GM19397 (cell line): ENCODE data around the gene NID2.

Source experiments
- ATAC-seq: cut with Tn5 transposase; IDR thresholded peaks from one replicate; pipeline ENCODE4 v1.9.1; 2021; ENCODE audit warnings: mild to moderate bottlenecking, moderate library complexity; ENCODE audit not compliant: unreplicated experiment

The NID2 gene

DNA sequence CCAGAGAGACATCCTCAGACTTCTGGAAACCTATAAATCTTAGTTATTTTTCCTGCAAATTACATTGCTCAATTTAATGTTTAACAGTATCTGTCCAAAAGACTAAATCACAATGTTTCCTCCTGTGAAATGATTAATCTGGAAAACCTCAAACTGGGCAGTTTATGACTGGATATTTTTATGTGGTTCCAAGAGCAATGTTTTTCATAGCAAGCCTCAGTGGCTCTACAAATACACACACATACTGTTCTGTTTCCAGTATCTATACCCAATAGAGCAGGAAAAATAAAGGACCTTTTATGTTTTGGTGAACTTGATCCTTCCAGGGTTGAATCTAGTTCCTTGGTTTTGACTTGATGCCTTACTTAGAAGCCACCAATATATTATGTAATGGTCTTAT lies 9.2 kb downstream of the NID2 start:
- no peak for ATAC-seq

DNA sequence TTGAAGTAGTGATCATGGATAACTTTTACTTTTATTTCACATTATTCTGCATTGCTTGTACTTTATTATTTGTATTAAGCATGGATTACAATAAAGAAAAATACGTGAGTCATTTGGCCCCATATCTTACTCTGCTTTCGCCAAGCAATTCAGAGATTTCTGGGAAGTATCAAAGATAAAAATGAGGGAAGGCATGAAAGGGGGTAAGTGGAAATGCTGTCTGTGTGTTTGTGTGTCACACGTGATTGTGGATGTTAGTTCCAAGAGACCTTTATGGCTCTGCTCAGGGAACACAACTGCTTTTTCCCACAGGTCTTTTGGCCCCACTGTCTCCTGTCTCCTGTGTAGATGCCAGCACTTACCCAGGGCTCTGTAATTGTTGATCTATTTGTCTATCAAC lies 10.5 kb downstream of the NID2 start:
- ATAC-seq, result no peak

DNA sequence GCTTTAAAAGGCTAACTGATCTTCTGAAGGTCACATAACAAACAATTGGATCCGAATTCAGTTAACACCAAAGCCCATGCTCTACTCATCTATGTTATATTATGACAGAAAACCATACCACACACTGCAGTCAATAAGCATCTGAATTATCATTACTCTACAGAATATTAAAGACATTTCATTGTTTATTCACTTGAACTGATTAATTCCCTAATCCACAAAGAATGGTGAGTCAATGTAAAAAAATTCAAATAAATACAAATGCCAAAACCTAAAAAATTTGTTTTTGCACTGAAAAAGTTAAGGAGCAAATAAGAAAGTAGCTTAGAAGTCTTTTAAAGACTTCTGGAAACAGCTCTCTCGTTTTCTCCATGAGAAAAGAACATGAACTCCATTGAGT lies 13.7 kb downstream of the NID2 start:
- ATAC-seq, result no peak

DNA sequence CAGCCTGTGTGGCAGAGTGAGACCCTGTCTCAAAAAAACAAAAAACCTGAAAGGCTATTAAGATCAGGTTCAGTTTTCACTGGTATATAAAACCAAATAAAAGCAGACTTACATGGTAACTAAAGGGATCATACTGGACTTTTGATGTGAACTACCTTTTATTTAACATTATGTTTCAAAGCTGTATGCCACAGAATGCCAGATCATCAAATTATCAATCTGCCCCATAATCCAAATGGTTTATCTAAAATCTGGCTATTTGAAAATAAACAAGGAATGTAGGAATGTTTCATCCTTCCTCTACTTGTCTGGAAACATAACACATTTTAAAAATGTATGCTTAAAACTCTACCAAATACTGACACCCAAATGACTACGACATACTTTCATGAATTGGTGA lies 14.2 kb downstream of the NID2 start:
- no peak for ATAC-seq

DNA sequence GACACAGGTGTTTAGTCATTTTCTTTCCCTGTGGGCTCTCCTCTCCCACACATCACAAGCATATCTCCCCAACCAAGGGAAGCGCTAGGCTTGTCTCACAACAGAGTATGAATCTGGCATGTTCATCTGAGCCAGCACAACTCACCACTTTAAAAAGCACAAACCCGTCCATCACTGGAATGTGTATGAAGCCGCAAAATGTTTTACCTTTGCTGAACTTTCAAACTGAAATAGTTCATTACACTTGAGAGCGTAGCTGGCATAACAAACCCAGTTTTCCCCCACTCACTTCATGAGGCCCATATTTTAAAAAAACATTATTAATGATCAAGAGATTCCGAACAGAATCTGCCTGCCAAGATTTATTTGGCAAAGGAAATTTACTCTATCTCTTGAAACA lies 15.8 kb downstream of the NID2 start:
- no peak for ATAC-seq

DNA sequence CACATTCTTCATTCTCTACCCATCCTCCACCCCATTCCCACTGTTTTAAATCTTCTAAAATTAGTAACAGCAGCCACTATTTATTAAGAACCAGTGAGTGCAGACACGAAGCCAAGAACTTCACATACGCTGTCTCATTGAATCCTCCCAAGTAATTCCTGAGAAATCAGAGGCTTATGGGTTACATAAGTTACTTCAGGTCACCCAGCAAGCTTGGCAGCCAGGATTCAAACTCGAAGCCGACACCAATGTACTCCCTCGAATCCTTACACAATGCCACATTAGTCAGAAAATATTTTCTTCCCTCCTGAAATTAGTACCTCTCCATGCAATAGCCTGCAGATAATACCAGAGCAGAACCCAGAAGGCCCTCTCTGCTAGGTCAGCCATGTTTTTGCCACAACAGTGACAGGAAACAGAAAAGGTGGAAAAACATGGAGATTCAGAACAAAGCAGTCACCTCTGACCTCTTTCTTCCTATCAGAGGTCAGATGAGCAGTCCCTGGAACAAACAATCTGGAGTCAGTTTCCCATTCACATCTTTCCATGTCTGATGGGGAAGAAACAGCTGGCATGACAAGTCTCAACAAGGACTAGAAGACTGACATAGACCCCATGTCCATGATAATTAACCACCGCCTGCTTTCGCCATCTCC lies 16.4 kb downstream of the NID2 start:
- ATAC-seq, result no peak

DNA sequence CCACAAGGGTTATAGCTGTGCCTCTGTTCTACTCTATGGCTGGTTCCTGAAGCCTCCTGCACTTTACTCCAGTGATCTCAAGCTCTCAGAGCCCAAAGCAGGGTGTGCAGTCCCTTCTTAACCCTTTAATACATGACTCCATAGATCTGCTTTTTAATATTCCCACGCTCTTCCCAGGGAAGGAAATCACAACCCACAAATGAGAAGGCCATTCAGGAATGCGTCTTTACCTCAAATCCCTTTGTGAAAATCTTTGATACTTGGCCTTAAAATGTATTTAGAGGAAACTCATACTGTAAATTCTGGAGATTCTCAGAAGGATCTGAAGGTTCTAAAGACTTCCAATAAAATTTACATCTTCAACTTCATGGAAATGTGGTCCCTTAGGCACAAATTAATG lies 17.0 kb downstream of the NID2 start:
- ATAC-seq, result no peak

DNA sequence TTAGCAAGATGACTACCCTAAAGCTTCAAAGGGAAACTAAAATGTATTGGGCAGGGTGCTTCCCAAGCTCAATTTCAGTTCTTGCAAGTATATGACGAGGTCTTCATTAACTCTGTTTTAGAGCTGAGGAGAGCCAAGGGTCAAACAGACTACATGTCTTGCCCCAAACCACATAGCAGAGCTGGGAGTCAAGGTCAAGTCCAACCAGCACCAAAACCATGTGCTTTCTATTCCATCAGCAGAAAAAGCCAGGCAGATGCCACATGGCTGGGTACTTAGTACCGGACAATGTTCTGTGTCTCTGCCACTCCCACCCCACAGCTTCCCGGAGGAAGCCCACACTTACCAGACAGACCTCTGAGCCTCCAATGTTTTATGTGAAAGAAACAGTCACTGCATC lies 17.6 kb downstream of the NID2 start:
- ATAC-seq, result no peak

DNA sequence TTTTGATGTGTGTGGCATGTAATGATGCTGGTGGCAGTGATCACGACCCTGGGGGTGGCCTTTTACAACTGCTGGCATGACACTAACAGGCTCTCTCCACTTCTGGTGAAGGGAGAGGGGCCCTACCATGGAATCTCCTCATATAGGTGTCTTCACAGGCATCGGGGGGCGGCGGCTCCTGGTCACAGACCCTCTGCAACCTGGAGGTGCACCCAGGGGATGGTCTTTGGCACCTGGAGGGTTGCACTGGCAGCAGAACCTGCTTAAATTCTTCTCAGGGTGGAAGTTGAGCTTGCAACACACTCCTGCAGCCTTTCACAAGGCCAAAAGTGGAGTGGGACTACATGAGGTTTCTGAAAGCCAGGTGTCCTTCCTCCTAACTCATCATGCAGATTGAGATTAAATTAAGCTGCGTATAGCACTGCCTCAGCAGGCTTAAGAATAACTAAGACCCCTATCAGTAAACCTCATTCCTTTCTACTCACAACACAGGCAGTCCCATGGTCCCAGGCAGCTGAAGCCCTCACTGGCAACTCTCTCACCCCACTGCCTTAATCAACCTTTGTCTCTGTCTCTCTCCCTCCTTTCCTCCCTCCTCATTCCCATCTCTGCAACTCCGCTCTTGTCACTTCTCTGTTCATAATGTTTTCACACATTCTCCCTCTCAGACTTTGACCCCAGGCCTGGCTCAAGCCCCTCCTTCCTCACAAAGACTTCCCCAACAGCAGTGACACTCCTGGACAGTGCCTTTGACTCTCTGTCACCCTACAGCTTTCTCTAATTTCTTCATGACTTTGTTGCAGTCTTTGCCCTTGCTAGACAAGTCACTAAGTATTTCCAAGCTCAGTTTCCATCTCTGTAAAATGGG lies 18.9 kb downstream of the NID2 start:
- ATAC-seq, result no peak

DNA sequence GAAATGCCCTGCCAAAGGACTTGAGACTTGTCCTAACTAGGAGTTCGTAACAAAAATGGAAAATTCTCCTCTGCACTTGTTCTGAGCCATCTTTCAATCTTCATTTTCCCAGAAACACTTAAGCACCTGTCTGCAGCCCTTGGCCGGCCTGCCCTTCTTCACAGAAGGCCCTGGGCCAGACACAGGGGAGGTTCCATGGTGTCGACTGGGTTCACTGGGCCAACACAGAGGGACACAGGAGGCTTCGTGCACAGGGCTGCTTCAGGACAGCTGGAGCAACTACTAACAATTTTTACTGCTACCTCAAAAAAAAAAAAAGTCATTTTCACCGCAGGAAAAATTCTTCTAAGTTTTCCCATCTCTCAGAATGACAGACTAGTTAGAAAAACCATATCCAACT lies 19.6 kb downstream of the NID2 start:
- ATAC-seq, result no peak

DNA sequence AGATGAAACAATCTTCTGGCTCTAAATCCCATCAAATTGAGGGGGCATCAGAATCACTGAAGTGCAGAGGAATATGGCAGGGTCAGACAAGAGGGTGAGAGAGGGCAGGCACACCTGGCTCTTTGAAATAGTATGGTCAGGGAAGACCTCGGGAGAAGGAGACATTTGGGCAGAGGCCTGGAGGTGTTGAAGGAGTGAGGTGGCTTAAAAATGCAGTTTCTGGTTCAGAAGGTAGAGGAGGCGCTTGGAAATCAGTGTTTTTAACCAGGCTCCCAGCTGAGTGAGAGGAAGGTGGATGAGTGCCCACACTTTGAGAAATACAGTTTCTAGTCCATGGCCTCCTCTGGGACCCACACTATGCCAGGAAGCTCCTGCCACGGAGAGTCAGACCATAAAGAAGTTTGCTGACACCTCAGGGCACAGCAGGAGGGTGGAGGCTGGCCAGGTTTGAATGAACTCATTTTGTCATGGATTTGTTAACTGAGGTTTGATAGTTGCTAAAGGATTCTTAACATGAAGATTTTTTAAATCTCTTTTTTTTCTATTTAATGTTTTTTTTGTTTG lies 20.1 kb downstream of the NID2 start:
- no peak for ATAC-seq

DNA sequence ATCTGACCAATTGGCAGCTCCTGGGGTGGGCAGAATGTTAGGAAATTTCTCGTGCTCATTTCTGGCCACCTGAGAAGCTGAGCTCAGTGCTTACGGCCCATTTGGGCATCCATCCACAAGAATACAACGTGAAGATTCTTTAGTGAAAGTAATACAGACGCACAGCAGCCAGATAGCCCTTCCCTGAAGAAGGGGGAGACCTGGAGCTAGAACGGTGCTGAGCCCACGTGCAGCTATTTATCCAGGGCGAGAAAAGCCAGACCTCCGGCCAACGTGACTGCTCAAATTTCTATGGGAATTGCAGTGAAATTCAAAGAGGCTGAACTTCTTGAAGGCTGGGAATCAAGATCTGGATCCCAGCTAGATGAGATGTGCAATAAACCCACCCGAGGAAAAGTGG lies 20.7 kb downstream of the NID2 start:
- no peak for ATAC-seq

DNA sequence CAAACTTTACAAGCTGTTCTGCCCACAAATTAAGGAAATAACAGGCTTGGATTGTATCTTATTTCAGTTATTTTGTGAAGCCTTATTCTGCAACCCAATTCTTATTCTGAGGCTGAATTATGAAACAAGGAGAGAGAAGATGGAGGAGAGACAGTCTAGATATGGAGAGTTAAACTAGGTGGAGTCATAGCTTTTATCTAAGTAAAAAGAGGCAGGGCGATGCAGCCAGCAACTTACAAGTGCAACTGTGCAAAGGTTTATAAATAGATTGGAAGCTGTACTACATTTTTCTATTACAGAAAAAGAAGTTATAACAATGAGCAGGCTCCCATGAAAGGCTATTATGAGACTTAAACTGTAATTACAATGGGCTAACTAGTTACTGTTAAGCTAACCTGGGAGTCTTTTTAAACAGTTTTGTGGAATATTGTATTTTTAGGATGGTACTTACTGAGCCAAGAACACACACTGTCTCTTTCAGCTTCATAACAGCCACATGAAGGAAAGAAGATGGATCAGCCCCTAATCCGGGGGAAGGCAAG lies 22.4 kb downstream of the NID2 start:
- no peak for ATAC-seq

DNA sequence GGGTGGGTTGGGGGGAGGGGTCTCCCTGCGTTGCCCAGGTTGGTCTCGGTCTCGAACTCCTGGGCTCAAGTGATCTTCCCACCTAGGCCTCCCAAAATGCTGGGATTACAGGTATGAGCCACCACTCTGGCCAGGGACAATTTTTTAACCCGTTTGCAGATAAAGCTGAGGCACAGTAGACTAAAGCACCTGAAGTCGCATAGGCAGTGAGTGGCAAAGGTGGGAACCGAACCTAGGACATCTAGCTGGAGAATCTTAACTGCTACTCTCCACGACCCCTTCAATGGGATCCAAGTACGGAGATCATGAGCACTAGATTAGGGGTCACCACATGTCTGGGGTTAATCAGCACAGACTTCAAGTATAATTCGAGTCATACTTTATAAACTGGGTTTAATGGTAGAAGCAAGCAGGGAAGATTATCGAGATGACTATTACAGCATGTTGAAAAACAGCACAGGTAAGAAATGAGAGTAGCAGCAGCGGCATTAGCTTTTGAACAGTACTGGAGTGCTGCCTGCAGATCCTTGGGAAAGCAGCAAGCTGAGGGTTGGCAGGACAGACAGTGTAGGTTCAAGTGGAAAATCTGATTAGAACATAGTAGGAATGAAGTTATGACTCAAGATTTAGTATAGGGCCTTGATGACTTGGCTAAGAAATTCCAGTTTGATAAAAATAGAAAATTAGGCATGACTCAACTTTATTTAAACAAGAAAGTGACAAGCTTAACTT lies 23.9 kb downstream of the NID2 start:
- ATAC-seq, result no peak

DNA sequence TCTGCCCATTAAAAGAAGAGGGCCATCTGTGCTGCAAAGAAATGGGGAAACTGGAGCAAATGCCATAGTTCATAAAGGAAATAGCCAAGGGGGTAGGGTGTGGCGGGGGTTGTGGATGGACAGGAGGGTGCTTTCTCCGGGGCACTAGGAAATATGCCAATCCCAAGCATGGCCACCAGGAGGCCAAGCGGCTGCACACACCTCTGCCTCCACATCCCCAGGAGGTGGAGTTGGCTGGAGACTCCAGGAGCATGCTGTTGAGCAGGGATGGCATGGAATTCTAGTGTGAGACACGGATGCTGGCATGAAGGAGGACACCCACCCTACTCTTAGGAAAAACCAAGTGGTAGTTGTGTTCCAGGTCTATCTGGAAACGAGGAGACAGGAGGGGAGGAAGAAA lies 25.2 kb downstream of the NID2 start:
- ATAC-seq, result no peak

DNA sequence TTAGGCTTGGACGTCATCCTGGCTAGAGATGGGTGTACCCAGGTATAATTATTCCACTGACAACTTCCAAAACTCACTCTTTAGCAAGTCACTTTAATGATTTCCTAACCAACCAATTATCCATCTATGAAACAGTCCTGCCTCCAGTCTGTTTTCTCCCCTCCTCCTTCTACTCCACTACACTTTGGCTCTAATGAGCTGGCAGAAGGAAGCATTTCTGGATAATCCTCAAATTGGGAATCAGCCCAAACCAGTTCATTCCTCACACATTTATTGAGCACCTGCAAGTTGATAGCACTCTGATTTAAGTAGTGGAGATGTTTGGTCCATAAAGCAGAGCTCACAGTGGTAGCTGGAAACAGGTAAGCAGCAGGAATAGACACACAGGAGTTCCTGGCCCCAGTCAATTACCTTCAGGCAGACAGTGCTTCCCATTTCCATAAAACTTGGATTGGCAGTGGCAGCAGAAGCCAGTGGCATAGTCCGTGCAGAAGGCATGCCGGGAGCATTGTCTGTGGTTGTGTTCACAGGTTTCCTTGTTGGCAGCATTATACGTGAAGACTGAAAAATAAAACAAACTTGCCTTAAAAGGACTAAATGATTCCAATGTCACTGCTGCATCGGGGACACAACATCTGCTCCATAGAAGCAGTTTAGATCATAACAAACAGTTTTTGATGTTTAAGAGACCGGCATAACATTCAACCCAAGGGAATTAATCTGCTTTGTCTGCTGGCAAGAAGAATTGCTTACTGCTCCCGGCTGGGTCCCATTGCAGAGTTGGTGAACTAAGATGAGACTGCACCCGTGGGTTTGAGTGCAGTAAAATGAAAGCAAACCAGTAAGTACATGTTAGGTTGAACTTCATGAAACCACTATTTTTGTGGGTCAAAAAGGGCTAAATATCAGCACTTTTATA lies 26.2 kb downstream of the NID2 start:
- ATAC-seq, result no peak

DNA sequence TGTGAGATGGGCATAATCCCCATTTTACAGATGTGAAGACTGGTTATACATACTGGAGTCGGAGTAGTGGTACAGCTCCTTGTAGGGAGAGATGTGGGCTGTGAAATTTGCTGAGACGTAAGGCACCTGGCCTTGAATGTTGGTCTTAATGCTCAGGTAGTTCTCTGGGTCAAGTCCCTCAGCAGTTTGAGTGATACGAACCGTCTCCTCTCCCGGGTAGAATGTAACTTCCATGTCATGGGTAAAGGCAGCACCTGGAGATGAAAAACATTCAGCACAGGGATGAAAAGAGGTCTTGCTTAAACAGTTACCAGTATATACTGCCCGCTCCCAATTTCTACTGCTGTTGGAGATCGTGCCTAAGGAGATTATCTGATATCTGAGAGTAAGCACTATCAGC lies 28.3 kb downstream of the NID2 start:
- no peak for ATAC-seq

DNA sequence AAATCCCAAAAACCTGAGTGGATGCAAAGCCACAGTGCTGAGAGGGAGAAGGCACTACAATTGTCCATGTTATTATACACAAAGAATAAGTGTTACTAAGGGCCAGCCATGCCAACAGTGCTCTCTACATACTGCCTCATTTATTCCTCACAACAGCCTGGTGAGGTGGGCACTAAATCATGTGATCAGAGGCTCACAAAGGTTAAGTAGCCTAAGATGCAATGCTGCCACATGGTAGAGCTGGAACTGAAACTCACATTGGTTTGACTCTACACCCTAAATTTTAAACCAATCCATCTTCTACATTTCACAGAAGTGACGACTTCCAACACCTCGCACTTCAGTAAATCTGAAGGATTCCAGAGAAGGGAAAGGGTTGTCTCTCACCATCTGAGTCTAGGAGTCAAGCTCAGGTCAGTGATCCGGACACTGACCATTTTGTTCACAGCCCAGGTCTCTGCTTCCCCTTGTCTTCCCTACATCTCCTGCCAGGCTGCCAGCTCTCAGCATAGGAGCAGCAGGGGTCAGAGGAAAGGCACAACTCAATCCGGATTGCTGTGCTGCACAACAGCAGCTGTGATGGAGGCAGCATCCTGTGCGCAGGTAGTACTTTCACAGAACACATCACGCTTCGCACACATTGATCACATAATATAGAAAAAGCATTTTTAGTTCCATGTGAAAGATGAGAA lies 29.6 kb downstream of the NID2 start:
- no peak for ATAC-seq

DNA sequence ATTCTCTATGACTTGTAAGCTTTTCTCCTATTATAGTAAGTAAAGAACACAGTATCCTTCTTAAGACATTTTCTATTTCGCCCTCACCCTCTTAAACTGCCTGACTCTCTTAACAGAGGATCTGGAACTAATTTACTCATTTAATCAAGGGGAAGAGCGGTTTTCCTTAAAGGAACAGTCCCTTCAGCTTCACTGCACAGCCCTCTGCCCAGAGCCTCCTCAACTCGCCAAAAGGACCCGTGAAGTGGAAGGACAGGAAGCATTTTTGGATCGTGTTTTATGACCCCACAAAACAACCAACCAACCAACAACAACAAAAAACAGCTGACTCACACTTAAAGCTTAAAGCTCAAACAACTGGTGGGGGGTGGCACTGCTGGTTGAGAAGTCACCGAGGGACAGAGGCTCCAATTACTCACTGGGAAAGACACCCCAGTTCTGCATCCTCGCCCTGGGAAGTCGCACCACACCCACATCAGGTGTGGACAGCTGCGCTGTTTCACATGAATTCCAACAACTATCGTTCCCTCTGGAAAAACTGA lies 35.7 kb downstream of the NID2 start:
- no peak for ATAC-seq
